GM19438 (cell line): ENCODE measurements around the gene HOXA6.

Experiments
- ATAC-seq: cut with Tn5 transposase; IDR thresholded peaks from one replicate; pipeline ENCODE4 v1.9.1; 2021; ENCODE audit warnings: low read depth; ENCODE audit not compliant: unreplicated experiment

HOXA6 gene

DNA sequence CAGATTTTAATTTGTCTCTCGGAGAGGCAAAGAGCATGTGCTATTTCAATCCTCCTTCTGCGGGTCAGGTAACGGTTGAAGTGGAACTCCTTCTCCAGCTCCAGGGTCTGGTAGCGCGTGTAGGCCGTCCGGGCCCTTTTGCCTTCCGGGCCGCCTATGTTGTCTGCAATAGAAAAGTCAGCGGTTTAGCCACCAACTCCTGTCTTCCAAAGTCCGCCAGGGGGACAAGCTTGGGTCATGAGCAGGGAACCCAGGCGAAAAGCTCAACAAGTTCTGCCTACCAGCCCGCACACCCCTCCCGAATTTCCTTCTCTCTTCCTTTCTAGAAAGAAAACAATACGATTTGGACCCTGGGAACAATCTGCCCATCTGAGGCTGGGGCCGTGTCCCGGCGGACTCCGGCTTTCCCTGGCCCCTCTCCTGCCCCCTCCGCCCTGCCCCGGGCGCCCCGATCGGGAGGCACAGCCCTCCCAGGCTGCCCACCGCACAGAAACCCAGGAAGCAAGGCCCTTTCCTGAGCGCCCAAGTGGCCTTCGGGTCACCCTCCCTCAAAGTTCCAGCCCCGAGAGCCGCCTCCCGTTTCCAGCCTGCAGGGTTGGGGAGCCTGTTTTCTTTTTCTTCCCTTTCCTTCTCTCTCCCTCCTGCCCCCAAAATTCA lies 5.5 kb downstream of the HOXA6 start:
- ATAC-seq, result no peak

- ATAC-seq, result no peak
These were observed 6.2 kb downstream of the HOXA6 start for GRCh38 chr7:27141137-27141922.

GRCh38 chr7:27140126-27140857 lies 7.3 kb downstream of the HOXA6 start:
- no peak for ATAC-seq

GRCh38 chr7:27139334-27140125 lies 8.0 kb downstream of the HOXA6 start:
- ATAC-seq, result no peak

DNA sequence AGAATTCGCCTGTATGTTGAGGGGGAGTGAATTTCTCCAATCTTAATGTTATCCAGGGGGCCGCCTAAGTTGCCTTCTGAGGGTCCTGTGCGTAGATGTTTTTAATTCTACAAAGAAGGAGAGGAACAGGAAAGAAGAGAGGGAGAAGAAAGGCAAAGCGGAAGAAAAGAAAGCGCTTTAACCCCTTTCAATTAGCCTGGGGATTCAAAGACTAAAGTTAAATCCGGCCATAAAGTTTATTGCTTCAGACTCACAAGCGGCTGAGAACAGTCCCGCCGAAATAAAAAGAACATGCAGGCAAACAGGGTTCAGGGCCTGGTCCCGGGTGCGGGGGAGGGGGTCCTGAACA lies 8.6 kb downstream of the HOXA6 start:
- ATAC-seq, result no peak

DNA sequence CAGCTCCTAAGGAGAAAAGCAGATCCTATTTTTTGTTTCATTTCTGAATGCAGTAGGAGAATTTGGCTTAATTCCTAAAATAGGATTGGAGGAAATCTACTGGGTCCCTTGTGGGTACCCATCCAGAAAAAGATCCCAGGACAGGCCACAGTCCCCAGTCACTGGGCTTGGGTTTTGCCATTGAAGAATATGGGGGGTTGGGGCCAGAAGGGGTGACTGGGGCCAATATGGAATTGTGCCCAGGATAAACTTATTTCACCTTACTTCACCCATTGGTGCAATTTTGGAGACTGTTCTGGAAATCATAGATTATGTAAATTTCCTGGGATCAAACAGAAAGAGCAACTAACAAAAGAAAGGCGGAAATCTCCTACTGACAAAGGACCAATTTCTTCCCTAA lies 9.1 kb downstream of the HOXA6 start:
- no peak for ATAC-seq

DNA sequence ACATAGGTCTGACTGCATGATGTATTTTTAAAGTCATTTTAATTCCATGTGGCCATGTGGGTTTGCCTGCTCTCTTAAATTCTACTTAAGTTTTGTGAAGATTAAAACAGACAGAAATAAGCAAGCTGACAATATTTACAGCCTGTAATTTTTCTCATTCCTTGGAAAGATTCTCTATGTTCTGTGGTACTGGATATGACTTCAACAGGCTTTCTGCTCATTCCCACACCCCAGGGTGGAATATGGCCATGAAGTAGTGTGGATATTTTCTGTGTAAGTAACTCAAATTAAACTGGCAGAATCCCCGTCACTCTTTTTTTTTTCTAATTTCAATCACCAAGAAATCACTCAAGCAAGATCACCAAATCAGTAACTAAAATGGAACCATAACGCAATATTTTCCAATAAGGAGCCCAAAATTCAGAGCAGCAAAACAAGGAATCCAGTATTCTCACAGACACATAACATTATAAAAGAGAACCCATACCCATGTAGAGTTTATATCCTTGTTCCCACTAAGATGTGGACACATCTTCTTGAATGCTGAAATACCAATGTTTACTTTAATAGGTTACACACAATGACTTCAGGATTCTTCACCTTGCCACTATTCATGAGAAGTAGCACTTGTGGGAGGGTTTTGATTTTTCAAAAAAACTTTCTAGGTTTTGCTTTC lies 9.8 kb downstream of the HOXA6 start:
- no peak for ATAC-seq

GRCh38 chr7:27134392-27134791 lies 13.2 kb downstream of the HOXA6 start:
- no peak for ATAC-seq

DNA sequence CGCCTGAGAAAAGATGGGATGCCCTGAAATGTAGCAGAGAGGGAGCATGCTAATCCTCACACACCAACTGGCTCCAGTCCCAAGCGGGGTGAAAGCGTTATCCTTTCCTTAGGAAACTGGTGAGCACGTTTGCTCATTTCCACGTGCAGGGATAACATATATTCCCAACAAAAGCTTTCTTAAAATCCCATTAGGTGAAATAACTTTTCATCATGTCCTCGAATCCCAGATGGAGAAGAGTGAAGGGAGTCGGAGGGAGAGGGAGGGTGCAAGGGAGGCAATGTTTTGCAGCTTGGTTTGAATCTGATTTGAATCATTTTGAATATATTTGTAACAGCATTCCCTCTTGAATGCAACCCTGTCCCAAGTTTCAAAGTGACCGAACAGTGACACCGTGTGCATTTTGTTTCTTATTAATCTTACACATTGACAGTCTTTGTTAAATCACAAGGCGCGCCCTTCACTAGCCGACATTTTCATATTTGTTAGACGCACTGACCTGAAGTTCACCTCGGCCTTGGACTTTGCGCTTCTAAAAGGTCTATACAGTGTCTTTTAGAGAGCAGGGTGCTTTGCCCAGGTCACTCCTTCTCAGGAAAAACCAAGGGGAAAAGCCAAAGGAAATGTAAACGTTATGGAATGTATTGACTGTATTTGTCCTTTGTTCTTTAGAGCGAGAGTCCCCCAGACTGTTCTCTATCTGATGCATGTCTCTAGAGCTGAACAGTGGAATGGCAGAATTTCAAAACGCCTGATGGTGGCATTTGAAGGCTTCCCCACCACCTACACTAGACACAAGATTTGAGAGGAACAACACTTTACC lies 14.0 kb downstream of the HOXA6 start:
- ATAC-seq, result no peak

GRCh38 chr7:27132978-27133377 lies 14.6 kb downstream of the HOXA6 start:
- ATAC-seq, result no peak

DNA sequence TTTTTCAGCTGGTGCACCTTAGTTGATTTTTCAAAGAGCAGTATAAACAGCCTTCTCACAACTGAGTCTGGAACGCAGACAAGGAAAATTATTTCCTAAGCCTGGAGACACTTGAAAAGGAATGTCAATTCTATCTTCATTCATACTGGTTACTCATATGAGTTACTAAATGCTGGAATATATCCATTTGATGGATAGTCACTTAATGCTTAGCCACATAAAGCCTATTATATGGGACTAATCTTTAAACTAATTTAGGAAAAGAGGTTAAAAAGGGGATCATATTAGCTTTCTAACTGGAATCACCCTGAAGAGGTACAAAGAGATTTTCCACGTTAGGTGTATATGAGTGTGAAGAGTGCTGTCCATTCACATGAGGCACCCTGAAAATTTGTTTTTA lies 15.4 kb downstream of the HOXA6 start:
- ATAC-seq, result no peak

GRCh38 chr7:27131390-27131819 lies 16.2 kb downstream of the HOXA6 start:
- ATAC-seq, result no peak

DNA sequence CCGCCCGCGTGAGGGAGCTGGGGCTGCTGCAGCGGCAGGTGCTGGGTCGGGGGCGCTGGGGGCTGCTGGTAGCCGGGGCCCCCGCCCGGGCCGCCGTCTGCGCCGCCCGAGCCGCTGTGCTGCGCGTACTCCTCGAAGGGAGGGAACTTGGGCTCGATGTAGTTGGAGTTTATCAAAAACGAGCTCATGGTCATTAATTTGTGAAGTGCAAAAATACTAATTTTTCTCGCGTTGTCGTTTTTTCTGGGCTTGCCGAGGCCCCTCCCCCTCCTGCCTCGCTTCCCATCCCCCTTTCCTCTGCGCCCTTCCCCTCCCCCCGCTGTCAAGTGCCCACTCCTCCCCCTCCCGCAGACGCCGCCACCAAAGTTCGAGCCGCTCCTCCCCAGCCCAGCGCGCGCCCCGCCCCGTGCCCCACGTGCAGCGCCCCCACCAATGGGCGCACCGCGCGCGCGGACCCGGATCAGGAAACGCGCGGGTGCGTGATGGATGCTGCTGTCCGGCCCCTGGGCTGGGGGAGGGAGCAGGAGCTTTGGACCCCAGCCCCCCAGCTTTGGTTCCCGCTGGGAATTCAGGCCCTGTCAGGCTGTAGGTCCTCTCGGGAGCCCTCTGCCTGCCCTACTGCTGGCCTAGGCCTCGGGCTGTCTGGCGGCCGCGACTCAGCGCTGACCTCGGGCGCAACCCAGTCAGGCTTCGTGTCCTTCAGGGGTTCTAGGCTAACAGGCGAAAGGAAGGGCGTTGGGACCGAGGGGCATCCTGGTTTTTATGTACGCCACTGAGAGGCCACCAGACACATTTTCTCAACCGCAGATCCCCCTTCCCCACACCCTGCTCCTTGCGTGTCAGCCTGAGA lies 16.8 kb downstream of the HOXA6 start, which contains the start of gene HOXA4:
Gene HOXA4, minus strand, starts transcription at position 218 of the 850 bp plus-strand sequence. Its CDS starts 24 bp downstream, at position 194.
- ATAC-seq, result no peak

DNA sequence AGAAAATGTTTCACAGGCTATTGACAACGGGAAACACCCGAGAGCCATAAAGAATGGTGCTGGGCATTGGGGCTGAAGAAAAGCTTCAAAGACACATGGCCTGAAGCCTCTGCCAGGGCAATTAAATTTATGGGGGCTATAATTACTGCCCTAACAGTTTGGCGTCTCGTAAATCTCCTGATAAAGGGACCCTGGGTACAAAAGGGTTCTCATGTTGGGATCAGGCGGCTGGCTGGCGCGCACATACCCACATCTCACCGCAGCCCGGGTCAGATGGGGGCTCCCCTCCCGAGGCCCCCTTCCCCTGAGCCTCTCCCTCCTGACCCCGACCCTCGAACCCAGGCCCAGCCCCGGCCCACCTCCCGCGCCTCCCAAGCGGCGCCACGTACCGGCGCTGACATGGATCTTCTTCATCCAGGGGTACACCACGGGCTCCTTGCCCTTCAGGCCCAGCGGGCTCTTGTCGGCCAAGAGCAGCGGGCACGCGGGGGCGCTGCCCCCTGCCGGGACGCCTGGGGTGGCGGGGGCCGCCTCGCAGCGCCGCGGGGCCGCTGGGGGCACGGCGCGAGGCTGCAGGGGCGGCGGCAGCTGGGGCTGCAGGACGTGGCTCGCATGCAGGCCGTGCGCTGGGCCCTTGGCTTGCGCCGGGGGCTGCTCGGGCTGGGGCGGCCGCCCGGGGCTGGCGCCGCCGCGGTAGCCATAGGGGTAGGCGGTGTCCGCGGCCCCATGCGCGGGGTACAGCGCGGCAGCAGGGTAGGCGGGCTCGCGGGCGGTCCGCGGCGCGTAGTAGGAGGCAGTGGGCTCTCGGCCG lies 17.6 kb downstream of the HOXA6 start:
- no peak for ATAC-seq

- ATAC-seq, result no peak
These were observed 18.5 kb downstream of the HOXA6 start for GRCh38 chr7:27128776-27129728.

DNA sequence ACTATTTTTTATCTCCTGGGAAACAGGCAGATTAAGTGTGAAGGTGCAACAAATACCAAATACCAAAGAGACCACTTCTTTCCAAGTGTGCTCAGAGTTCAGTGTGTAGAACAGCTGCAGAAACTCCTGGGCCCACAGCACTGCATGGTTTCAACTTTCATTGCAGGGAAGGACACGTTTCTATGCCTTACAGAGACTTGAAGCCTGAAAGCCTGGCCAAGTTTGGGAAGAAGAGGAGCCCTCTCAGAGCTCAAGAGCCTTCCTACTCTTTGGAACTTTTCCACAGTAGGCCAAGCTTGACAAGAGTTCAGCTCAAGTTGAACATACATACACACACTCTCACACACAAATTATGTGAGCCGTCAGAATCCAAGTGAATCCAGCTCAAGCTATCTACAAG lies 19.5 kb downstream of the HOXA6 start:
- no peak for ATAC-seq
